ENCODE measurements around the gene PRKCH. TPM values are rescaled to one million over a fixed set of nuclear protein-coding genes. Genes with fewer than 3 reads are reported as not detected.
A peak's percentile ranks its signal among the peaks of the same experiment; 100 is the strongest.

The PRKCH gene
- total RNA-seq, 3 donors from 2014 or later, result 27.0 to 41.3 (median 34.0) TPM

DNA sequence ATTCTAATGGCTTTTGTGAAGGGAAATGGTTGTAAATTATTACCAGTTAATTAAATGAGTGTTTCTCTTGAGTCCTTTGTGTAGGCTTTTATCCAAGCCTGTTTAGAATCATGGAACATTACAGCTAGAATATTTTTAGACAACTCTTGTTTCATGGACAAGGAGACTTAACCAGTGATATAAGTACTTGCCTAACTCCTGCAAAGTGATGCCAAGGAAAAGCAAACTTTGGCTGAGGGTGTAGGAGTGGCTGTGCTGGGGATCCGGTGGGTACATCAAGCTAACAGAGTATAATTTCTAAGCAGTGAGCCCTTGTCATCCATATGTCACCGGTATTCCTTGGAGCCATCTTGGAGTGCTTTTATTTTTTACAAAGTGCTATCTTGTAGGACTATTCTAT is 61.5 kb downstream of the PRKCH start:
- Histone ChIP-seq H3K4me1 (no peaks in the 10 kb centered on the region), H3K9me3 (no peaks in the 10 kb centered on the region), H3K4me3 (no peak overlapping the region), H3K27me3 (no peaks in the 10 kb centered on the region), H3K36me3 (no peaks in the 10 kb centered on the region), H3K27ac (no peak overlapping the region)
- TF ChIP-seq POLR2AphosphoS5 (IDR thresholded peaks at IDR 0.05), result no peak
- TF ChIP-seq POLR2A (IDR thresholded peaks at IDR 0.05), result no peak
- TF ChIP-seq, protein P1, sequence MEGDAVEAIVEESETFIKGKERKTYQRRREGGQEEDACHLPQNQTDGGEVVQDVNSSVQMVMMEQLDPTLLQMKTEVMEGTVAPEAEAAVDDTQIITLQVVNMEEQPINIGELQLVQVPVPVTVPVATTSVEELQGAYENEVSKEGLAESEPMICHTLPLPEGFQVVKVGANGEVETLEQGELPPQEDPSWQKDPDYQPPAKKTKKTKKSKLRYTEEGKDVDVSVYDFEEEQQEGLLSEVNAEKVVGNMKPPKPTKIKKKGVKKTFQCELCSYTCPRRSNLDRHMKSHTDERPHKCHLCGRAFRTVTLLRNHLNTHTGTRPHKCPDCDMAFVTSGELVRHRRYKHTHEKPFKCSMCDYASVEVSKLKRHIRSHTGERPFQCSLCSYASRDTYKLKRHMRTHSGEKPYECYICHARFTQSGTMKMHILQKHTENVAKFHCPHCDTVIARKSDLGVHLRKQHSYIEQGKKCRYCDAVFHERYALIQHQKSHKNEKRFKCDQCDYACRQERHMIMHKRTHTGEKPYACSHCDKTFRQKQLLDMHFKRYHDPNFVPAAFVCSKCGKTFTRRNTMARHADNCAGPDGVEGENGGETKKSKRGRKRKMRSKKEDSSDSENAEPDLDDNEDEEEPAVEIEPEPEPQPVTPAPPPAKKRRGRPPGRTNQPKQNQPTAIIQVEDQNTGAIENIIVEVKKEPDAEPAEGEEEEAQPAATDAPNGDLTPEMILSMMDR (IDR thresholded peaks at IDR 0.05), result no peak
- intact Hi-C loops (cut with DNase I; ENCODE audit: low total_unique reads), result no loop called here
- no peak for DNase-seq (ENCODE audit: low spot score in 2 of 2)

DNA sequence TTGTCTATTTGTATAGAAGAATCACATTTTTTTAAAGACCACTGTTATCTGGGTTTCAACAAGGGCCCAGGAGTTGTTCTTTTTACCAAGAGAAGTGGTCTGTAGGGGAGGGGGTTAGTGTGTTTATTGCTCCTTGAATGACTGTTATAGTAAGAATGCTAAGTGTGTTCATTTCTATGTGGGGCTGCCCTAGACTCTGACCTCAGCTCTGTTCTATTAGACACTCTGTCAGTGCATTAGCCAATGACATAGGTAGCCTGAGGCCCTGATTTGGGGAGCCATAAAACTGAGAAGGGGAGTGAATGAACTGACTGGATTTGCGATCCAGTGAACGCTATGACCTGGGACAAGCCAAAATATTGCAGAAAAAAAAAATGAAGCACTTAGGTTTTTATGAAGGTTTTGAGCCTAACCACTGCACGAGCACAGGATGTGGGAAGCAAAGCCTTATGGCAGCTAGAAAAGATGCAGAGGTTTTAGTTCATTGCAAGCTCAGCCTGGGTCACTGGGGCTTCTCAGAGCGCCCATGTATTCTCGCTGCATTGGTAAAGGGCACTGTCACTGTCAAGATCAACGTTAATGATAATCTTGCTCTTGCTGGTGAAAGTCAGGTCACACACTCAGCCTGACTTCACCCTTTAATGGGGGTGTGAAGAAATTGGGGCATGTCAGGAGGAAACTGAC is 63.8 kb downstream of the PRKCH start:
- no peaks in the 10 kb centered on the region for H3K27me3 ChIP-seq
- no peaks in the 10 kb centered on the region for H3K4me1 ChIP-seq
- no peaks in the 10 kb centered on the region for H3K36me3 ChIP-seq
- no peak overlapping the region for H3K27ac ChIP-seq
- H3K4me3 ChIP-seq, result no peak overlapping the region
- TF ChIP-seq POLR2A (IDR thresholded peaks at IDR 0.05) (no peak), POLR2AphosphoS5 (IDR thresholded peaks at IDR 0.05) (no peak)
- TF ChIP-seq, protein P1 (IDR thresholded peaks at IDR 0.05), result no peak
- no peak for DNase-seq (ENCODE audit: low spot score in 2 of 2)
- H3K9me3 ChIP-seq, result no peaks in the 10 kb centered on the region
- intact Hi-C loops (cut with DNase I; ENCODE audit: low total_unique reads), result no loop called here

DNA sequence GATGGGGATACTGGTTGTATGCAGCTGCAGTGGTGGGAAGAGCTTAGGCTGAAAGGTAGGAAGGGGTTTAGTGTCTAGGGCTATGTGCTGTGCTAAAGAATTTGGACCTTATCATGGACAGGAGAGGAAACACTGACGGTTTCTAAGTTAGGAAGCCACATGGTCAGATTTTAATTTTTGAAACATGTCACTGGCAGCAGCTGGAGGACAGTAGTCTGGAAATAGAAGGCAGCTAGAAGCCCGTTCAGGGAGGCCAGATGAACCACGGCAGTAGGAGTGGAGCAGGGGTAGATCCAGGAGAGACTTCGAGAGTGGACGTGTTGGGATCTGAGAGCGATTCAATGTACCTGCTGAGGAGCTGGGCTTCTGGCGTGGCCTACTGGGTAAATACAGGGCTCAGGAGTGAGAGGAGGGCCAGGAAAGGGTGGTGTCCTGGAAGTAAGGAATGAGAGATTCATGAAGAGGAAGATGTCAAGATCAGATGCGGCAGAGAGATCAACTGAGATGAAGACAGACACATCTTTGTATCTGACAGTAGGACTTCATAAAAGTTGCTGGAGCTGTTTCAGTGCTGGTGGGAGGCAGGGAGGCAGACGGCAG is 64.9 kb downstream of the PRKCH start:
- H3K4me3 ChIP-seq, result no peak overlapping the region
- H3K27me3 ChIP-seq, result no peaks in the 10 kb centered on the region
- no peak for DNase-seq (ENCODE audit: low spot score in 2 of 2)
- no peaks in the 10 kb centered on the region for H3K4me1 ChIP-seq
- H3K9me3 ChIP-seq, result no peaks in the 10 kb centered on the region
- no peaks in the 10 kb centered on the region for H3K36me3 ChIP-seq
- TF ChIP-seq, protein P1 (IDR thresholded peaks at IDR 0.05), result no peak
- no peak for TF ChIP-seq POLR2AphosphoS5 (IDR thresholded peaks at IDR 0.05)
- no peak for TF ChIP-seq POLR2A (IDR thresholded peaks at IDR 0.05)
- H3K27ac ChIP-seq, result no peak overlapping the region
- intact Hi-C loops (cut with DNase I; ENCODE audit: low total_unique reads), result no loop called here

DNA sequence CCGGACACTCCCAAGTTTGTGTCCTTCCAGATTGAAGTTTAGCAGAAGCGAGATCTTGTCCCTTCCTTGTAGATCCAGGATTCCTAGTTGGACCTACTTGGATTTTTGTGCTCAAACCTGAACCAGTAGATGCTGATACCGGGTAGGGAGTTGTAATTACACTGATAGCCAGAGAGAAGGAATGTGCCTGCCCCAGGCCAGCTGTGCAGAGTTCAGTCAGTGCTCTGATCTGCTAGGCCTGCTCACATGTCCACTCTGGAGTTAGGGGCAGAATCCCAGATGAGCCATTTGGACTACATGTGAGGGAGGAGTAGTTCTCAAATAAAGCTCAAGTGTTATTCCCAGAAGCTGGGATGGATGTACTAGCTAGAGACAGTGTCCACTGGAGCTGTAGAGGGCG is 65.7 kb downstream of the PRKCH start:
- intact Hi-C loops (cut with DNase I; ENCODE audit: low total_unique reads), result no loop called here
- Histone ChIP-seq H3K27ac (peak overlapping the region in 1 of 2 donors; percentile 15), H3K9me3 (no peaks in the 10 kb centered on the region), H3K4me3 (no peak overlapping the region), H3K27me3 (no peaks in the 10 kb centered on the region), H3K36me3 (no peaks in the 10 kb centered on the region), H3K4me1 (no peaks in the 10 kb centered on the region)
- TF ChIP-seq, protein P1 (IDR thresholded peaks at IDR 0.05), result no peak
- TF ChIP-seq POLR2A (IDR thresholded peaks at IDR 0.05) (no peak), POLR2AphosphoS5 (IDR thresholded peaks at IDR 0.05) (no peak)
- no peak for DNase-seq (ENCODE audit: low spot score in 2 of 2)

DNA sequence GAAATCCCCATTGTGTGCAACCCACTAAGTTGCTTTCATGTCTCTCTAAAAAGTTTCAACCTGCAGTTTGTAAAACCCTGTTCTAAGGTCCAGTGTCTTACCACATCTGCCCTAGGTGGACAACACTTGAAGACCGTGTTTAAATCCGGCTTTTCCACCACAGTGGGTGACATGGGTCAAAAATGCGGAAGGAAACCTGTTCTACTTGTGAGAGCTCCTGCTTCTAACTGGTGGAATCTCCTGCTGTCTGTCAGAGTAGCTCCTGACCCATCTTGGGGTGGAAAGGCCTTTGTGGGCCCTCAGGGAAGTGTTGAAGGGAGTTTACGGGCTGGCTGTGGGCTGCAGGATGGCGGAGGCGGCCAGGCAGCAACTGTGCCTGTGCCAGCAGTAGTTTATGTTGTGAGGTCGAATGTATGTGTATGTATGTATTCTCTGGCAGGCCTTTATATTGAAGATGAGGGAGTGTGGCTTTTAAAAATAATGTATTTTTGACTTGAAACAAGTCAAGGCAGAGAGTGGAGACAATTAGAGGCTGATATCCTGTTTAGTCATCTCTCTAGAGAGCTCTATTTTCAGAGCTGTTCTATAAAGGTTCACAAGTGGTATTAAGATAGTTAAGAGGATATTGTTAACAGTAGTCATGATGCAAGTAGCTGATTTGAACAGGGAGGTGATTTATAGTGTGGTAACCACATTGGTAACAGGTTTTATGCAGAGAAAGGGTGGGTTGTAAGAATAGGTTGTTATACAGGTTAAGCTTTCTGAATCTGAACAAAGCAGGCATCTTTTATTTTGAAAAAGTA is 67.0 kb downstream of the PRKCH start:
- Histone ChIP-seq H3K36me3 (no peaks in the 10 kb centered on the region), H3K27ac (peak overlapping the region; percentile 74 to 79), H3K4me1 (no peaks in the 10 kb centered on the region), H3K4me3 (no peak overlapping the region), H3K9me3 (no peaks in the 10 kb centered on the region), H3K27me3 (no peaks in the 10 kb centered on the region)
- peak in 1 of 2 donors; percentile 22 for DNase-seq (ENCODE audit: low spot score in 2 of 2)
- intact Hi-C loops (cut with DNase I; ENCODE audit: low total_unique reads), result no loop called here
- TF ChIP-seq, protein P1 (IDR thresholded peaks at IDR 0.05), result no peak
- TF ChIP-seq POLR2AphosphoS5 (IDR thresholded peaks at IDR 0.05) (no peak), POLR2A (IDR thresholded peaks at IDR 0.05) (no peak)

Measured in breast epithelium (tissue), 4 donors.